BLaER1 treated with 17β-estradiol and CSF1 and Interleukin-3, amounts not matched to agents 10 nM and 100 nM (cell line): ENCODE measurements around the gene MBNL3.
"Not testable (repeated sequence)": the region's sequence is repeated elsewhere in the genome, so short reads cannot be mapped to it uniquely, and the experiment has no call there.

Source experiments
- H3K27ac ChIP-seq, 11 experiments: shearing (Covaris generic); formaldehyde crosslinking; 2 replicates each; pipeline ENCODE4 v1.8.1; 2022
- H3K27me3 ChIP-seq, 11 experiments: shearing (Covaris generic); formaldehyde crosslinking; 2 replicates each; pipeline ENCODE4 v1.8.1; 2022
- H3K36me3 ChIP-seq, 11 experiments: shearing (Covaris generic); formaldehyde crosslinking; 2 replicates each; pipeline ENCODE4 v1.8.1; 2022
- H3K4me1 ChIP-seq, 10 experiments: shearing (Covaris generic); formaldehyde crosslinking; 2 replicates each; pipeline ENCODE4 v1.8.1; 2022
- H3K4me2 ChIP-seq, 11 experiments: shearing (Covaris generic); formaldehyde crosslinking; 2 replicates each; pipeline ENCODE4 v1.8.1; 2022
- H3K4me3 ChIP-seq, 10 experiments: shearing (Covaris generic); formaldehyde crosslinking; 2 replicates each; pipeline ENCODE4 v1.8.1; 2022
- H3K9ac ChIP-seq, 11 experiments: shearing (Covaris generic); formaldehyde crosslinking; 2 replicates each; pipeline ENCODE4 v1.8.1; 2022
- H3K9me3 ChIP-seq, 11 experiments: shearing (Covaris generic); formaldehyde crosslinking; replicated peaks in 1 of 11; 2 replicates each; pipeline ENCODE4 v1.8.1; 2022
- H4K20me1 ChIP-seq, 11 experiments: shearing (Covaris generic); formaldehyde crosslinking; 2 replicates each; pipeline ENCODE4 v1.8.1; 2022
- Cebpa-rat ChIP-seq, 11 experiments: shearing (Covaris generic); IDR thresholded peaks; 2 replicates each; pipeline ENCODE4 v1.8.1; 2022

MBNL3 gene

GRCh38 chrX:132470179-132470578 lies 18.7 kb downstream of the MBNL3 start:
- Histone ChIP-seq H3K4me1 (peaks cover 9 to 17% (median 12%) of the 10 kb centered on the region in 10 experiments; a peak in 17 of 20 replicates), H3K9me3 (peaks cover 0 to under 1% (median 0%) of the 10 kb centered on the region in 11 experiments; a peak in 1 of 22 replicates), H3K27ac (no peak overlapping the region), H3K27me3 (peaks cover 94 to 100% (median 98%) of the 10 kb centered on the region in 11 experiments), H3K36me3 (peaks cover 0 to 30% (median 0%) of the 10 kb centered on the region in 11 experiments; a peak in 1 of 22 replicates), H3K4me3 (no peak overlapping the region), H3K9ac (no peak overlapping the region), H4K20me1 (peaks cover 0 to 39% (median 4%) of the 10 kb centered on the region in 11 experiments; a peak in 7 of 22 replicates), H3K4me2 (no peak overlapping the region)
- TF ChIP-seq Cebpa-rat (IDR thresholded peaks at IDR 0.05) = no peak

- H3K27ac ChIP-seq = no peak overlapping the region
- no peak overlapping the region for H3K9ac ChIP-seq
- H3K36me3 ChIP-seq = peaks cover 0 to 31% (median 0%) of the 10 kb centered on the region in 11 experiments; a peak in 1 of 22 replicates
- no peak overlapping the region for H3K4me3 ChIP-seq
- no peaks in the 10 kb centered on the region for H3K4me1 ChIP-seq
- peaks cover 0 to 14% (median 6%) of the 10 kb centered on the region in 11 experiments; a peak in 16 of 22 replicates for H3K9me3 ChIP-seq
- no peak for TF ChIP-seq Cebpa-rat (IDR thresholded peaks at IDR 0.05)
- peaks cover 0 to 39% (median 4%) of the 10 kb centered on the region in 11 experiments; a peak in 6 of 22 replicates for H4K20me1 ChIP-seq
- peaks cover 85 to 98% (median 93%) of the 10 kb centered on the region in 11 experiments for H3K27me3 ChIP-seq
- no peak overlapping the region for H3K4me2 ChIP-seq
Observed at GRCh38 chrX:132468454-132468853, 20.4 kb downstream of the MBNL3 start.

GRCh38 chrX:132467989-132468388 lies 20.8 kb downstream of the MBNL3 start:
- Histone ChIP-seq H4K20me1 (peaks cover 0 to 39% (median 4%) of the 10 kb centered on the region in 11 experiments; a peak in 6 of 22 replicates), H3K9me3 (peaks cover 0 to 19% (median 10%) of the 10 kb centered on the region in 11 experiments; a peak in 16 of 22 replicates), H3K4me2 (no peak overlapping the region)

GRCh38 chrX:132467026-132467425 lies 21.8 kb downstream of the MBNL3 start:
- no peaks in the 10 kb centered on the region for H3K4me1 ChIP-seq

More at GRCh38 chrX:132467989-132468388, 20.8 kb downstream of the MBNL3 start:
- no peak for TF ChIP-seq Cebpa-rat (IDR thresholded peaks at IDR 0.05)
- Histone ChIP-seq H3K4me1 (no peaks in the 10 kb centered on the region), H3K27me3 (peaks cover 82 to 98% (median 93%) of the 10 kb centered on the region in 11 experiments), H3K36me3 (peaks cover 0 to 31% (median 0%) of the 10 kb centered on the region in 11 experiments; a peak in 1 of 22 replicates), H3K27ac (no peak overlapping the region), H3K9ac (no peak overlapping the region), H3K4me3 (no peak overlapping the region)

GRCh38 chrX:132463411-132463810 lies 25.4 kb downstream of the MBNL3 start:
- no peak for TF ChIP-seq Cebpa-rat (IDR thresholded peaks at IDR 0.05)
- H3K36me3 ChIP-seq = peaks cover 0 to 39% (median 7%) of the 10 kb centered on the region in 11 experiments; a peak in 7 of 22 replicates
- H3K27me3 ChIP-seq = peaks cover 81 to 99% (median 93%) of the 10 kb centered on the region in 11 experiments
- no peak overlapping the region for H3K9ac ChIP-seq
- H3K4me1 ChIP-seq = no peaks in the 10 kb centered on the region
- H3K9me3 ChIP-seq = peaks cover 0 to 30% (median 19%) of the 10 kb centered on the region in 11 experiments; a peak in 18 of 22 replicates
- peaks cover 0 to 28% (median 5%) of the 10 kb centered on the region in 11 experiments; a peak in 6 of 22 replicates for H4K20me1 ChIP-seq
- H3K4me3 ChIP-seq = no peak overlapping the region
- no peak overlapping the region for H3K4me2 ChIP-seq
- H3K27ac ChIP-seq = no peak overlapping the region

More at GRCh38 chrX:132467026-132467425, 21.8 kb downstream of the MBNL3 start:
- Histone ChIP-seq H3K36me3 (peaks cover 0 to 31% (median 0%) of the 10 kb centered on the region in 11 experiments; a peak in 2 of 22 replicates), H3K27ac (no peak overlapping the region), H3K9me3 (peaks cover 0 to 19% (median 10%) of the 10 kb centered on the region in 11 experiments; a peak in 16 of 22 replicates), H3K4me3 (no peak overlapping the region), H4K20me1 (peaks cover 0 to 36% (median 4%) of the 10 kb centered on the region in 11 experiments; a peak in 7 of 22 replicates), H3K27me3 (peaks cover 82 to 98% (median 93%) of the 10 kb centered on the region in 11 experiments), H3K4me2 (no peak overlapping the region), H3K9ac (no peak overlapping the region)
- no peak for TF ChIP-seq Cebpa-rat (IDR thresholded peaks at IDR 0.05)

GRCh38 chrX:132461886-132462285 lies 27.0 kb downstream of the MBNL3 start:
- H3K27me3 ChIP-seq = peaks cover 81 to 99% (median 93%) of the 10 kb centered on the region in 11 experiments
- no peak overlapping the region for H3K4me2 ChIP-seq
- H3K27ac ChIP-seq = no peak overlapping the region
- peaks cover 0 to 18% (median 5%) of the 10 kb centered on the region in 11 experiments; a peak in 6 of 22 replicates for H4K20me1 ChIP-seq
- H3K9me3 ChIP-seq = peaks cover 3 to 34% (median 24%) of the 10 kb centered on the region in 11 experiments; a peak in 19 of 22 replicates
- TF ChIP-seq Cebpa-rat (IDR thresholded peaks at IDR 0.05) = no peak
- H3K9ac ChIP-seq = no peak overlapping the region
- H3K4me1 ChIP-seq = no peaks in the 10 kb centered on the region
- peaks cover 0 to 46% (median 7%) of the 10 kb centered on the region in 11 experiments; a peak in 8 of 22 replicates for H3K36me3 ChIP-seq
- H3K4me3 ChIP-seq = no peak overlapping the region

GRCh38 chrX:132452911-132453550 lies 35.8 kb downstream of the MBNL3 start:
- Histone ChIP-seq H3K9me3 (peaks cover 76 to 89% (median 87%) of the 10 kb centered on the region in 11 experiments), H3K4me1 (no peaks in the 10 kb centered on the region), H3K36me3 (peaks cover 4 to 70% (median 29%) of the 10 kb centered on the region in 11 experiments; a peak in 19 of 22 replicates), H4K20me1 (peaks cover 0 to 11% (median 0%) of the 10 kb centered on the region in 11 experiments; a peak in 5 of 22 replicates), H3K27ac (no peak overlapping the region), H3K4me2 (no peak overlapping the region), H3K27me3 (peaks cover 92 to 100% (median 98%) of the 10 kb centered on the region in 11 experiments), H3K4me3 (no peak overlapping the region), H3K9ac (no peak overlapping the region)
- TF ChIP-seq Cebpa-rat (IDR thresholded peaks at IDR 0.05) = no peak

- Histone ChIP-seq H3K4me1 (peaks cover 0 to 18% (median 0%) of the 10 kb centered on the region in 10 experiments; a peak in 7 of 20 replicates), H3K27me3 (peaks cover 69 to 94% (median 92%) of the 10 kb centered on the region in 11 experiments), H4K20me1 (peaks cover 0 to 43% (median 9%) of the 10 kb centered on the region in 11 experiments; a peak in 11 of 22 replicates), H3K9me3 (peaks cover 37 to 51% (median 49%) of the 10 kb centered on the region in 11 experiments)
- not testable (repeated sequence) for H3K36me3 ChIP-seq, H3K4me2 ChIP-seq, H3K9ac ChIP-seq, H3K4me3 ChIP-seq, H3K27ac ChIP-seq
Observed at GRCh38 chrX:132445909-132446308, 42.9 kb downstream of the MBNL3 start.

GRCh38 chrX:132444936-132445335 lies 43.9 kb downstream of the MBNL3 start:
- H3K27me3 ChIP-seq = peaks cover 70 to 94% (median 92%) of the 10 kb centered on the region in 11 experiments
- peaks cover 0 to 6% (median 0%) of the 10 kb centered on the region in 11 experiments; a peak in 2 of 22 replicates for H3K36me3 ChIP-seq
- H3K4me1 ChIP-seq = peaks cover 0 to 18% (median 0%) of the 10 kb centered on the region in 10 experiments; a peak in 7 of 20 replicates
- H3K9me3 ChIP-seq = peaks cover 28 to 41% (median 39%) of the 10 kb centered on the region in 11 experiments
- no peak for TF ChIP-seq Cebpa-rat (IDR thresholded peaks at IDR 0.05)
- H3K4me2 ChIP-seq = no peak overlapping the region
- H3K4me3 ChIP-seq = no peak overlapping the region
- no peak overlapping the region for H3K9ac ChIP-seq
- H4K20me1 ChIP-seq = peaks cover 0 to 52% (median 11%) of the 10 kb centered on the region in 11 experiments; a peak in 11 of 22 replicates
- H3K27ac ChIP-seq = no peak overlapping the region
